ENCODE measurements around the gene SHC3.

Gene SHC3

GRCh38 chr9:89185980-89186379 is 7.4 kb upstream of the SHC3 start:
- DNase-seq (ENCODE audit: low spot score) = peak; percentile 52

GRCh38 chr9:89183146-89183545 is 4.5 kb upstream of the SHC3 start:
- DNase-seq (ENCODE audit: low spot score) = no peak

- no peak for DNase-seq (ENCODE audit: low spot score)
Observed at GRCh38 chr9:89182369-89182768, 3.8 kb upstream of the SHC3 start.

DNA sequence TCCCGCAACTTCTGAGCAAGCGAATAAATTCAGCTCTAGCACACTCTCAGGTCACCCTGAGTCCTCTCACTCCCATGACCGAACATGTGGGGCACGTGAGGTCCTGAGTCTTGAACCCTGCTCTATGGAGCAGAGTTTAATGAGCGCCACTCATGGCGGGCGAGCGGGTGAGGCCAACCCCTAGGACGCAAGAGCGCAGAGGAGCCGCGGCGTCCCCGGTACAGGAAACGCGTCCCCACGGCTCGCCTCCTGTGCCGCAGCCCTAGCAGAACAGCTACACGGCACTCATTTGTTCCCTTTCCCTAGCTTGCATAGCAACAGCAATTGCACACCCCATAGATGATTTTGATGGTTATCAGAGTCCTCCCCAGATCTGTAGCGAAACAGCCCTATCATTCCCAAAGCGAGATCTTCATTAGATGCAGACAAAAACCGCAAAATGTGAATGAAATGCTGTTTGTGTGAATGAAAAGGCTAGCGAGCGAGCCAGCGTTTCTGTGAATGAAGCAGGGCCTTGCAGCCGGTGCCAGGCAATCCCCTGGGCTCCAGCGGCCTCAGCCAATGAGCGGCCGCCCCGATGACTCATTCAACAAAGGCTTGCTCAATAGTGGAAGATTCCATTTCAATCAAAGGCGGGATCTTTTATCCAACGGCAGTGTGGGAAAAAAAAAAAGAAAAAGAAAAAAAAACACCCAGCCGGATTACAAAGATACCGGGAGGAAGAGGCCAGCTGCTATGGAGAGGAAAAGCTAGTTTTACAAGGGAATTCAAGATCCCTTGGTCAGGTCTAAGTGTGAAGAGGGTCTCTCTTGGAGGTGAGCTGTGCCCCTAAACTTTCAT is 1.5 kb upstream of the SHC3 start:
- DNase-seq (ENCODE audit: low spot score) = peak; percentile 94

DNA sequence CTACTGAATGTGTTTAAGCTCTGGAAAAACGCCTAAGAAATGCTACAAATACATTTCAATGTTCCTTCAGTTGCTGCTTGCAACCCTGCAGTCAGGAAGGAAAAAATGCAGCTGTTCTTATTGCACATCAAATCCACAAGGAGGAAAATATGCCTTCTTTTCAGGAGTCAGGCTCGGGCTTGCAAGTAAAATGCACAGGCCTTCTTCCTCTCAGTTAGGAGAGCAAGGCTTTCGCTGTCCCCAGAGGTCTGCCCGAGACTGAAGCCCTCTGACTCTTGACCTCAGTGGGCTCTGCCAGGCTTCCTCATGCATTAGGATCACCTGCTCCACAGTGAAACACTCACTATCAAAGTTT is 899 bp upstream of the SHC3 start:
- DNase-seq (ENCODE audit: low spot score) = peak; percentile 49

- DNase-seq (ENCODE audit: low spot score) = no peak
Observed at GRCh38 chr9:89178830-89179539, 367 bp upstream of the SHC3 start.

DNA sequence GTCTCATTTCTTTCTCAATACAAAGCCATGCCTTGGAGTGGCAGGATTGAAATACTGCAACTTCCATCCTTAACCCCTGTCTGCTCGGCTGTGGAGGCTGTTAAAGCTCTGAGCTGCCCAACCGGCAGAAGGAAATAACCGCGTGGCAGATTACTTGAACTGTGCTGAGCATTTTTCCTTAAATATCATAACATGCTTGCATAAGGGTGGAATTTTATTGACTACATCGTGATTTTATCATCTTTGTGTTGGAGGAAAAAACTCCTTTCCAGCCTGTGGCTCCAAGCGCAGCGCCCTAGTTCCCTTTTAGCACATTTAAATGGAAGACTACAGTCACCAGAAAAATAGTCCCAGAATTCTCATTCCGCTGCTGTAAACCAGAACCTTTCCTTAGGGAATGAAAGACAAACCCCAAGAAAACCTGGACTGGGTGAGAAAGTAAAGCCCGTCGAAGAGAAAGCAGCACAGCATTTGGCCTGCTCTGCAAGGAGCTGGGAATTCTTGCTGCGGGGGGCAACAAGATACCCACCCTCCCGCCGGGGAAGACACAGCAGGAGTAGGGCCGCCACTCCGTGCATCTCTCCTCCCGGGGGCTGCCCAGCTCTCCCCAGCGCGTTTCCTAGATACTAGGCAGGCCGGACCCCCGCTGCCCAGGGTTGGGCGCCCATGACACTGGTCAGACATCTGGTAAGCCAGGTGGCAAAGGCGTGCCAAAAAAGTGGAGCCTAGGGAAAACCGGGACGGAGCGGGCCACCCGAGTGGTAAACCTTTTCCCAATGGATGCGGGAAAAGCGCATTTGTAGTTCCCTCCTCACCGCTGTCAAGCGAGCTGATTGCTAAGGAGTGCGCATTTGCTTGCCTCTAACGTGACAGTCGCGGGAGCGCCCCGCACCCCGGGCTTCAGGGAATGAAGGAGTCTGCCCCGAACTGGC is 1.3 kb downstream of the SHC3 start:
- DNase-seq (ENCODE audit: low spot score) = peak; percentile 36

GRCh38 chr9:89175828-89176261 is 2.8 kb downstream of the SHC3 start:
- no peak for DNase-seq (ENCODE audit: low spot score)

GRCh38 chr9:89174291-89174690 is 4.3 kb downstream of the SHC3 start:
- no peak for DNase-seq (ENCODE audit: low spot score)

- DNase-seq (ENCODE audit: low spot score) = no peak
Observed at GRCh38 chr9:89173072-89173471, 5.5 kb downstream of the SHC3 start.

DNA sequence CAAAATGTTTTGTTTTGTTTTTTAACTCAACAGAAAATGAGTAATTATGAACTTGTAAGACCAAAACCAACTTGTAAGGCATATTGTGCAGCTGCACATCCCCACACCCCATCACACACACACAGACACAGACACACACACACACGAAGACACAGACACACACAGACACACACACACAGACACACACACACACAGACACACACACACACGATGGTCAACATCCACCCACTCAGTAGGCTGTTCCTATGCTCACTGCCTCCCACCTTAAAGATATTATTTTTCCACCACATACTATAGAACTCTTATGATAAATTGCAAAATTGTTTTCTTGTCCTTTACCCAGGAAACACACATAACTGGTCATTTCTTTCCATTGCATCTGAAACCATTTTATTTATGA is 6.2 kb downstream of the SHC3 start:
- DNase-seq (ENCODE audit: low spot score) = no peak

DNA sequence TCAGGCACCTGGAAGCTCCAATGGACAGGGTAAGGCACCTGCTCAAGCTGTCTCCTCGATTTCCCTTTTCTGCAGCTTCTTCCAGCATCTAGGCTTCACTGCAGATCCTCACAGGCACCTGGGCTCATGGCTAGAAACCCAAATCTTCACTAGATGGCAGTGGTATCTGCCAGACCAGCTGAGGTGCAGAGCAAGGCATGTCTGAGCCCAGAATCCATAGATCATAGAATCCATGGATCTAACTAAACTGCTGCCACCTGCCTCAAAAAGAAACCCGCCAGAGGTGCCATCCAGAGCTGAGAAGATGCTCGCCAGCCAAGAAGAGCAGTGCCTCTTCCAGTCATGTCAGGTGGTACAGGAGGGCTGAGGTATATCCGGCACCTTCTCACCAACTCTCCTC is 6.9 kb downstream of the SHC3 start:
- no peak for DNase-seq (ENCODE audit: low spot score)

DNA sequence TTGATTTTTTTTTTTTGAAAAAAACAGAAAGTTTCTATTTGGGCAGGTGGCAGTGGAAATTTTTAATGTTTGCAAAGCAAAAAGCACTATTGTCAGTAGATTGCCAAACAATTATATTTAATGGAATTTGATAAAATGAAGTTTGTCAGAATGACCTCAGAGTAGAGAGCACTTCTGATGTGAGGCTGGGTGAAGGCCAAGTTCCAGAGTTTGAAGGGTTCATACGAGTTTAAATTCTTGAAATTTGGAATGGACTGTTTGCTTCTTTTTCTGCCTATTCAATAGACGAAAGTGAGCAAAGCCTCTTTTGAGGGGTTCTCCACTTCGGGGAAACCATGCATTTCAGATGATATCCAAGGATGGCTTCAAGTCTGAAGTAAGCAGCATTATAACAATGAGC is 7.4 kb downstream of the SHC3 start:
- no peak for DNase-seq (ENCODE audit: low spot score)

- DNase-seq (ENCODE audit: low spot score) = no peak
Observed at GRCh38 chr9:89168901-89169813, 9.5 kb downstream of the SHC3 start.

DNA sequence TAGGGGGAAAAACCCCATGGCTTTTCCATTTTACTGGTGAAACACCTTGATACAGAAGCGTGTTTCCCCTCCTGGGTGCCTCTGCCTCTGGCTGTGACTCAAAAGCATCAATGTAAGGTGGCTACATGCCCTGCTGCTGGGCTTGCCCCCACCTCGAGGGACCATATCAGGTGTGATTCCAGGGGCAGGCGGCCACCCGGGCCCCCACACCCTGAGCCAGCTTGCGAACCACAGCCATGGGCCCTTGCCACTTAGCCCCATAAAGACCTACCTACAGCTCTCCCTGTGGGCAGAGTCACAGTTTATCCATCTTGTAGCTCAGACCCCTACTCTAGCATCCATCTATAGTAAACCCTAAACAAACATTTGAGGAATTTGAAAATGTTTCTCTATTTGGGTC is 10.8 kb downstream of the SHC3 start:
- no peak for DNase-seq (ENCODE audit: low spot score)

- DNase-seq (ENCODE audit: low spot score) = no peak
Observed at GRCh38 chr9:89166852-89167251, 11.8 kb downstream of the SHC3 start.

DNA sequence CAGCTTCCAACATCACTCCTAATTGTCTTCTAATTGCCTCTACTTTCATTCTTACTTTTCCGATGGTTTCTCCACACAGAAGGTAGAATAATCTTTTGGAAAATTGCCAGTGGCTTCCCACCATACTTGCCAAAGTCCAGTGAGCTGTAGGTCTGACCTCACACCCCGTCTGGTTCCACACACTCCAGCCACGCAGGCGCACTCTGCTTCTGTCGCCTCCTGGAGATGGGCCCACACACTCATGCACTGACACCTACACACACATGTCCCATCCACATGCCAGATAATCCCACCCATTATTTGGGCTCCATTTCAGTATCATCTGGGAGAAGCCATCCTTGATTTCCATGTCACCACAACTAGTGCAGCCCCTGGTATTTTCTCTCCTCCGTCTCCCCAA is 12.7 kb downstream of the SHC3 start:
- no peak for DNase-seq (ENCODE audit: low spot score)

DNA sequence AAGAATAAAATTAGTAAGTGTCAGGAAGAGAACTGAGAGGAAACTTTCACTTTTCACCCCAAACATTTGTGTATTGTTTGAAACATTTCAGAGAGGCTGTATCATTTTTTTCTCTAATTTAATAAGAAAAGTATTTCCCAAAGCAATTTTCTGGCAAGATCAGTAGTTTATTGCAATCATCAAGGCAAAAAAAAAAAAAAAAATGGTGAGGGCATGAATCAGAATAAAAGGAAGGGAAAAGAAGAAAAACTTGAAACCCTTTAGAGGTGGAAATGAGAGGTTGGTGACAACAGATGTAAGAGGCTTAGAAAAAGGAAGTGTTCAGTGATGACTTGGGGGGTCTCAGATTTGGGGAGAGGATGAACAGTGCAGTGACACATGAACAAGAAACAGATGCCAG is 13.3 kb downstream of the SHC3 start:
- DNase-seq (ENCODE audit: low spot score) = no peak

DNA sequence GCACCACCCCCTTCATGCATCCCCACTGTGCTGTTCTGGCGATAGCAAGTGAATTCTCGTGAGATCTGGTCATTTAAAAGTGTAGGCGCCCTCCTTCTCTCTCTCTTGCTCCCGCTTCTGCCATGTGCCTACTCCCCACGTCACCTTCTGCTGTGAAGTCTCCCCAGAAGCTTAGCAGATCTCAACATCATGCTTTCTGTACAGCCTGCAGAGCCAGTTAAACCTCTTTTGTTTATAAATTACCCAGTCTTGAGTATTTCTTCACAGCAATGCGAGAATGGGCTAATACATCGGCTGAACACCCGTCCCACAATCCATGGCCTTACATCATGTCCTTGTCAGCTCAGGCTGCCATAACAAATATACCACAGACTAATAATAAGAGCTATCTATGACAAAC is 17.4 kb downstream of the SHC3 start:
- DNase-seq (ENCODE audit: low spot score) = no peak

DNA sequence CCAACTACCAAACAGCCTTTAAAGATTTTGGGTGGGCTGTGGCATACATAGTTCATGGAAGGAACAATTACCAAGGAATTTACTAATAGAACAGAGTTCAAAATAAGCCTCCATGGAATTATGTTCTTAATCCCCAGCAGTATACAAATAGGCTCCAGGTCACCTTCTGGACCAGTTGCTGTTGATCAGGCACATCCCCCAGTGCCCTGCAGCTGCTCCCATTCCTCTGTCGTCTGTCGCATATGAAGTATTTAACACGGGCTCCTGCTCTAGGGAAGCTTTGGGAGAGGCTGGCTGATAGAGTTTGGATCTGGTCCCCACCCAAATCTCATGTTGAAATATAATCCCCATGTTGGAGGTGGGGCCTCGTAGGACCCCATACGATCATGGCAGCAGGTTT is 17.8 kb downstream of the SHC3 start:
- DNase-seq (ENCODE audit: low spot score) = no peak

DNA sequence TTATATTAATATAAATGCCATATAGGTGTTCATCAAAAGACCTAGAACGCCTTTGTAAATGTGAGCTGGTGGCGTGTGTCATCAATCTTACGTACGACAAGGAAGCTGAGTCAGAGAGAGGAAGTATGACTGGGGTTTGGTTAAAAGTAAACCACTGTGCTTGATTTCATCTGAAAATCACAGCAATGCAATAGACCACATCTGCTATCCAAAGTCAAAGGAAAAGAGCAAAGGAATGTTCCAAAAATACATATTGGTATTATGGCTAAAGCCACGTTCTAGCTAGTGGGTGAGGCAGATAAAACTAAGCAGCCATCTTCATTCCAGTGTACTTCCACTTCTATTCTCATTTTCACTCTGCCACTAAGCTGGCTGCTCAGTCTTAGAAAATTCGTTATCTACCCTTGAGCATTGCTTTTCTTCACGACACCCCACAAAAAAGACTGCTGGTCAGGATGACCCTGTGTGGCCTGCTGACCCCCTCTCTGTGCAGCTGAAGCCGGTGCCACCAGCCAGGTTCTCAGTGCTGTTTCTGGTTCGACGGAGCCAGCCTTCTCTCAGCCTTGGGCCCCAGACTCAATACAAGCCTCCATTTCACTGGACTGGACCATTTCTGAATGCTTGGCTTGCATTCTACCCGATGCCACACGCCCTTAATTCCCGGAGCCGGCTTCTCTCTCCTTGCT is 23.8 kb downstream of the SHC3 start:
- peak; percentile 70 for DNase-seq (ENCODE audit: low spot score)
